GM03348 (cell line): ENCODE measurements around the gene FMN1.

ENCODE experiments used
- DNase-seq: peaks from one replicate; pipeline ENCODE4 v3.0.0; 2012; ENCODE audit warnings: low spot score

Gene FMN1

DNA sequence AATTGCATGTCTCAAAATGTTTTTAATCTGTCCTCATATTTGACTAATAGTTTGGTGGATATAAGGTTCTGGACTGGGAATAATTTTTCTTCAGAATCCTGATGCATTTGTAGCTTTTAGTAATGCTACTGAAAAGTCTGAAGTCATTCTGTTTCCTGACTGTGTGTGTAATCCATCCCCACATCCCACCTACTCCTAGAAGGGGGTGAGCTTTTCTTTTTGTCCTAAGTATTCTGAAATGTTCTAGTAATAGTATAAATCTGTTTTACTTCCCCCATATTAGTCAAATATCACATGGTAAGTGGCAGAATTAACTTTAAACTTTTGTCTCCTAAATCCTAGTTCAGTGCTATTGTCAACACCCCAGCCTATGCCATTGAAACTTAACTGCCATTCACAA, 313.9 kb downstream of the FMN1 start:
- no peak for DNase-seq

GRCh38 chr15:32879980-32880379, 314.5 kb downstream of the FMN1 start:
- DNase-seq, result no peak

DNA sequence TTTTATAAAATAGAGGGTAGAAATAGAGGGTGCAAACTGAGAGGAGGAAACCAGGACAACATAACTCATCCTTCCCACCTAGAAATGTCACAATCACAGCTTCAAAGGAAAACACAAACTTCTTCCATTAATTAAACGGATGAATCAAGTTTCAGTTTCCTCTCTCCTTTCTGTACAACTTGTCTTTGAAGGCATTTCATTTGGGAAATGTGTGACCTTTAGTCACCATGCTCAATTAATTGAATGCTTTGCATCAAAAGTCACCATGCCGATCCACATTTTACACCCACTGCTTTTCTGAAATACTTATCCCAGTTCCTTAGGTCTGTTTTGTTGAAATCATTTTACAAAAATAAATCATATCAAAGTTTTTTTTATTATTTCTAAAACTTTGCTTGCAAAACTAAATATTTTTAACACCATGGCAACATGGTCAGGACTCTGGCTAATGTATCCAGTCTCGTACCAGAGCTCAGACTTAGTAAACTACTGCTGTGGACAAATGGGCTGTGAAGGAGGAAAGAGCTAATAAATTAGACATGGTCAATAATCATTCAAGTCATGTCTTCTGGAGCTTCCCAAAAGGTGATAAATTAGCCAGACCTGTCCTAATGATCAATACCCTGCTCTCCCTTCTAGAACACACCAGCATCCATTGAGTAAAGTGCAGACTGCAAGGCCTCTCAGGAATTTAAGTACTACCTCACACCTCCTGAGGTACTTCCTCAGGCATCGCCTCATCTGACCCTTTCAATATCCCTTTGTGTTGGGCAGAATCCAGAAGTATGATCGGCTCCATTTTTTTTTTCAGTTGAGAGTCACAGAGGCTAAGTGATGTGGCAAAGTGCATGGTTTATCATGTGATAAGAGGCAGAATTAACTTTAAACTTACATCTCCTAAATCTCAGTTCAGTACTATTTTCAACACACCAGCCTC, 315.4 kb downstream of the FMN1 start:
- DNase-seq, result peak; percentile 29

GRCh38 chr15:32878342-32878741, 316.2 kb downstream of the FMN1 start:
- DNase-seq, result no peak

DNA sequence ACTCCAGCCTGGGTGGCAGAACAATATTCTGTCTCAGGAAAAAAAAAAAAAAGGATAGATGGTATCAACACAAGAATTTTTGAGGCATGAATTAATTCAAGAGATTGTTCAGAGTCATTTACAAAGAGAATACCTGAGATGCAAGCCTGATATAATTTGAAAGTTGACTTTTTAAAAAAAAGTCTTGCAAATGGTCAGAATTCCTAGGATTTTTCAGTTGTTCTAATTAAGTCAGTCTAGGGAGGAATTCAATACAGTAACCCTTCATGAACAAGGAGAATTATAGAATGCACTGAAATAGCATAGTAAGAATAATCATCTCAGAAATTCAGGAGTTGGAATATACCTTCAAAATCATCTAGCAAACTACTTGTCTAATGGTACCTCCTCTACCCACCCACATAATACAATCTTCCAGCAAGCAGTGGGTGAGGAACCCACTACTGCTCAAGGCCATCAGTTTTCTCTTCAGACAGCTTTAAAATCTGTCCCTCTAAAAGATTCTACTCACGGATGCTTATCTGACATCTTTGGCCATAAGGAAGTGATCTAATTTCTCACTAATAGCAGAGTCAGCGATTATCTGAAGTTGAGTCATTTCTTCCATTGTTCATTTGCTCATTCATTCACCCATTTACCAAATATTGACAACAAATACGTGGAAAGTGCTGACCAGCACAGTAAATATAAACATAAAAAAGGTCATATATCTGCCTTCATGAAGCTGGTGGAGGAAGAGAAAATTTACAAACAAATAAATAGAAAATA, 317.1 kb downstream of the FMN1 start:
- no peak for DNase-seq

DNA sequence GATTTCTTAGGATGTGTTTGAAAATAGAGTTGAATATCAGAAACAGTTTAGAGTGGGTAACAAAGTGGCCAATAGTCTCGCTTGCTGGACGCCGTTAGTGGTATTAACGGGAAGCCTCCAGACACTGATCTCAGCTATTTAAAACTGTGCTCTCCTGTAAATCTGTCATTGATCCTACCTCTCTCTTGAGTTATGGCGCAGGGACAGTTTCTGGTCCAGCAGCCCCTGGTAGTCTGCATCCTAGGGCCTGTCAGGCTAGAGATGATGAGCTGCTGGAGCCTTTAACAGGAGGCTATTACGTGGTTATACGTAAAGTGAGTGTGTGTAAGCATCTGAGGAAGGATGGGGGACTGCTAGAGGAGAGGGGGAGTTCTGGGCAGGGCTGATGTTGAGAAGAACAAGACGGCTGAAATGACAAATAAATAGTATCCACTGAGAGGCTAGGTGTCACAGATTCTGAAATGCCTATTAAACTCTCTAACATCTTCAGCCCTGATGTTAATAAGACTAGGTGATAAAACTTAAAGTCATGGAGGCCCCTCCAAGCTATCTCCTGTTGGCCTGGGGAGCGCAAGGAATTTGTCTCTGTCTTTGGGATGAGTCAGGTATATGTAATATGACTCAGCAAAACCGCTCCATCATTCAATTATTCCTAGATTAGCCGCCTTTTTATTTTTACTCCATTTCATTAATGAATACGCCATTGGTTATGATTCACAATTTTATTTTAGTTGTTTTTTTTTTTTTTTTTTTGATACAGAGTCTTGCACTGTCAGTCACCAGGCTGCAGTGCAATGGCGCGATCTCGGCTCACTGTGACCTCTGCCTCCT, 321.0 kb downstream of the FMN1 start:
- DNase-seq, result no peak

DNA sequence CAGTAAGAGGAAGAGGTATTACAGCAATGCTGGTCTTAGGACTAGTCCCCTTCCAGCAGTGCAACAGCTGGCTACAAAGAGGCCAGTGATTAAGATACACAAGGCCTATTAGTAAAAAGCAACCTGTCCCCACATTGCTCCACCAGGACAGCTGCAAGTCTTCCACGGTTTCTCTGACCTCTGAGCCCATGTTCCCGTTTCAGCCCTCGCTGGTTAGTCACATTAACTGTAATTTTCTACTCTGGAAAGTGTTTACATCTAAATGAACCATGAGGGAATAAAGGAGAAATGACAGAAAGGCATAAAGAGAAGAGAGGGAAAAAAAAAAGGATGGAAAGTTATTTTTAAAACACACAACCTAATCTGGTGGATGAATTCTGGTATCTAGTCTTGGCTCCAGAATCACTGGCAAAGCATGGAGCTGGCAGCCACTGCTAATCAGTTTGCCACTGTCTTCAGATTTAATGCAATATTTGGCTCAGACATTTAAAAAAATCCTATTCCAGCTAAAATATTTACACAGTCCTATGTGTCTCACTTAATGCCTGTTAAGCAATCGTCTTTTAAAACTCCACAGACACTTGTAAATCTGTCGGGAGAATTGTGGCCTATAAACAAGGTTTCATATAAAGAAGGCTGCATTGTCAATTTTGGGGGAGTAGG, 321.8 kb downstream of the FMN1 start:
- peak; percentile 33 for DNase-seq

DNA sequence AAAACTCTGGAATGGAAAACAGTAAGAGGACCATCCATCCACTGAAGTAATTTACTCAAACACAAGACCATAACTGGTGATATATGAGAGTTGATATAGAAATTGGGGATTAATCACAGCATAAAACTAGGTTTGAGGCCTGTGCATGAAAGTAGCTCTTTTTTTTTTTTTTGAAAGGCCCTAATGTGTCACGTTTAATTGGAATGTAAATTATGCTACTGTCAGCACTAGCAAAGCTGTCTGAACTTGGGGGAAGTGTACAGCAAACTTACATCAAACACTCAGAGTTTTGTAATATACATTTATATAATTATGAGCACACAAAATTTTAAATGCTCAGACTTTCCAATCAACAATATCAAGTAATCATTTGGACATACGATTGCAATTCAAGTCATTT, 322.6 kb downstream of the FMN1 start:
- DNase-seq, result no peak

- DNase-seq, result peak; percentile 71
Observed at GRCh38 chr15:32870240-32871033, 324.1 kb downstream of the FMN1 start.

DNA sequence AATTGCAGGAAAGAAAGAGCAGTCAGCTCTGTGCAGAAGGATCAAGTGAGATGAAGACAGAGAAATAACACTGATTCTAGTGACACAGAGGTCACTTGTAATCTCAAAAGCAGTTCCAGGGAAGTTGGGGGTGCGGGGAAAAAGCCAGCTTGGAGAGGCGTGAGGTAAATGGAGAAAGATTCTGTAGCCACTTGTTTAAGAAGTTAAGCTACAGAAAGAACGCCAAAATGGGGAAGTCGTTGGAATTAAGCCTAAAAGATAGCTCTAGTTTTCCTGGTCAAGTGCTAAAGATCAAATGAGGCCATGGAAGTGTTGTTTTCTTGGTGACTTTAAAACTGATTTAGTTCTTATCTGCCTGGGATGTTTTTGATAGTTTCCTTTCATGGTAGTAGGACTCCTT, 324.7 kb downstream of the FMN1 start:
- DNase-seq, result no peak

GRCh38 chr15:32867313-32867626, 327.2 kb downstream of the FMN1 start:
- peak; percentile 65 for DNase-seq

- no peak for DNase-seq
Observed at GRCh38 chr15:32866454-32867312, 327.8 kb downstream of the FMN1 start.

DNA sequence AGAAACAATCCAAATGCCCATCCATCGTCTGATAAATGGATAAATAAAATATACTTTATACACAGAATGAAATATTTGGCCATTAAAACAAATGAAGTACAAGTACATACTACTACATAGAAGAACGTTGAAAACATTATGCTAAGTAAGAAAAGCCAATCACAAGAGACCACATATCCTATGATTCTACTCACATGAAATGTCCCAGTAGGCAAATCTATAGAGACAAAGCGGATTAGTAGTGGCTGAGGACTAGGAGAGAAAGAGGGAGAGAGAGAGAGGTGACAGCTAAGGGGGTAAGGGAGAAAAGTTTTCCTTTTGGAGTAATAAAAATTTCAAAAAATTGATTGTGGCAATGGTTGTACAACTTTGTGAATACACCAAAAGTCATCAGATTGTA, 329.7 kb downstream of the FMN1 start:
- DNase-seq, result no peak

DNA sequence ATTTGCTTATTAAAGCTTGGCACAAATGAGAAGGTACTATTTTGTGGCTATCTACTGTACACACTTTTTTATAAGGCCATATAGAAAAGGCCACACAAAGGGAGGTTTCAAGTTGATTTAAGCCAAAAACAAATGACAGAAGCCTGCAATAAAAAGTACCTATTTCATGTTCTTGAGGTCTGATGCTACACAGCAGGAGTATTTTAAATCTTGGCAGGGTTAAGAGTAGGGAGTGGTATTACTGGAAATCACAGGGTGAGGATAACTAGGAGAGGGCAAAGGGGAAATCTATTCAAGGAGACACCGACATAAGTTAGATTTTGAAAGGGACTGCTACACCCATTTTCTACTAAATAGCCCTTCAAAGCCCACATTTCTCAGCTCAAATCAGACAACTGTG, 330.5 kb downstream of the FMN1 start:
- DNase-seq, result no peak

GRCh38 chr15:32861761-32862160, 332.8 kb downstream of the FMN1 start:
- peak; percentile 72 for DNase-seq

DNA sequence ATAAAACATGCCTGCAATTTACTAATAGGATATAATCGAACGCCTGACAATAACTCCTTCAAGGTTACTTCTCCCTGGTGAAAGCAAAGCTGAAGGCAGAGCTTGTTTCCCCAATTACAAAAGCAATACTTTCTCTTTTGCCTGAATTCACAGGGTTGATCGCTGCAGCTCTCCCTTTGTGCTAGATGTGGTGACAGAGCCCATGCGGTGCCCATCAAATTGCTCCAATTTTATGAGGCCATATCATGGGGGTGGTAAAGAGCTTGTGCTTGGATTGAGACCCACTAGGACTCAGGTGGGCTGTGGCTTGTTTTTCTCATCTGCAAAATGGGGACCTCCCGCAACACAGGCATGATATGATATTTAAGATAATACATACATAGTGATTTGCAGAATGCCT, 333.3 kb downstream of the FMN1 start:
- DNase-seq, result no peak

DNA sequence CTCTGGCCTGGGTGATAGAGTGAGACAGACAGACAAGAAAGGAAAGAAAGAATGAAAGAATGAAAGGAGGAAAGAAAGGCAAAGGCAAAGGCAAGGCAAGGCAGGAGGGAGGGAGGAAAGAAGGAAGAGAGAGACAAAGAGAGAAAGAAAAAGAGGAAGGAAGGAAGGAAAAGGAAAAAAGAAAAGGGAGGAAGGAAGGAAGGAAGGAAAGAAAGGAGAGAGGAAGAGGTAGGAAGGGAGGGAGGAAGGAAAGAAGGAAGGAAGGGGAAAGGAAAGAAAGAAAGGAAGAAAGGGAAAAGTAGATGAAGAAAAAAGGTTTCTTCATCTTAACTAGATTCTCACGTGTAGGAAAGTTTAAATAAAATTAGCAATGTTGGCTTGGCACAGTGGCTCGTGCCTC, 334.5 kb downstream of the FMN1 start:
- DNase-seq, result no peak

GRCh38 chr15:32859251-32859650, 335.3 kb downstream of the FMN1 start:
- no peak for DNase-seq

- no peak for DNase-seq
Observed at GRCh38 chr15:32857732-32858131, 336.8 kb downstream of the FMN1 start.

DNA sequence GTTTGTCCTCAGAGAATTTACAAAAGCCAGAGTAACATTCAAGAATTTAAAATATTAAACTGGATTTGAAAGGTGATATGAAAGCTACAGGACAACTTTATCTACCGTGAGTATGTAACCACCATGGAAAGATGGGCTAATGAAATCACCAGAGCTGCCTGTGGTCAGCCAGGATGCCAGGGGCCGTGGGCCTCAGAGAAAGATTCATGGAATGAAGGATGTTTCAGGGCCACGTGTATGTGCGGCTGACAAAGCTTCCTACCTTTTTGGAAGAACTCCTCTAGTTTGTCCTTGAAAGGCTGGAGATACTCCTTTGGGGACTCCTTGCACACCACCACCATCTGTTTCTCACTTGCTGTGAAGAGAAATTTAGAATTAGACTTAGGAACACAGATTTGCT, 337.8 kb downstream of the FMN1 start:
- peak; percentile 39 for DNase-seq
